Mesangial cell (primary cell): ENCODE data around the gene PCDHB9. TPM values are rescaled to one million over a fixed set of nuclear protein-coding genes. Genes with fewer than 3 reads are reported as not detected.

Source experiments
- total RNA-seq: library from RNA; depleted of rRNA; stranded (reverse); fragments of >200 nt; gene quantifications from 2 replicates; pipeline ENCODE4 v1.2.3, GENCODE V29; 2015

The PCDHB9 gene
- 0.25 TPM in 1 of 2 replicates, not detected in the other for total RNA-seq

GRCh38 chr5:141186897-141187512 lies at the start of gene PCDHB9:
Gene PCDHB9, plus strand, starts transcription at chr5:141187161. Its CDS starts 158 bp downstream, at chr5:141187319.

GRCh38 chr5:141149812-141150211 lies 37.1 kb upstream of the PCDHB9 start, which contains the start of gene PCDHB6:
Gene PCDHB6, plus strand, starts transcription at chr5:141150057. Its CDS starts 201 bp downstream, at chr5:141150258.

GRCh38 chr5:141172381-141173204 lies 14.4 kb upstream of the PCDHB9 start, which contains the start of gene PCDHB7:
Gene PCDHB7, plus strand, starts transcription at chr5:141172644. Its CDS starts 192 bp downstream, at chr5:141172836.

GRCh38 chr5:141177577-141178191 lies 9.3 kb upstream of the PCDHB9 start, which contains the start of gene PCDHB8:
Gene PCDHB8, plus strand, starts transcription at chr5:141177790. Its CDS starts 245 bp downstream, at chr5:141178035.

GRCh38 chr5:141182248-141182647 lies 4.7 kb upstream of the PCDHB9 start, which contains the start of gene PCDHB16:
Gene PCDHB16, plus strand, starts transcription at chr5:141182387. Its CDS starts 173 bp downstream, at chr5:141182560.

GRCh38 chr5:141192110-141192725 lies 5.3 kb downstream of the PCDHB9 start, which contains the start of gene PCDHB10:
Gene PCDHB10, plus strand, starts transcription at chr5:141192353. Its CDS starts 200 bp downstream, at chr5:141192553.

GRCh38 chr5:141199359-141200235 lies 12.6 kb downstream of the PCDHB9 start, which contains the start of gene PCDHB11:
Gene PCDHB11, plus strand, starts transcription at chr5:141199627. Its CDS starts 148 bp downstream, at chr5:141199775.

GRCh38 chr5:141208478-141208877 lies 21.5 kb downstream of the PCDHB9 start, which contains the start of gene PCDHB12:
Gene PCDHB12, plus strand, starts transcription at chr5:141208719. Its CDS starts 189 bp downstream, at chr5:141208908.

GRCh38 chr5:141213656-141214339 lies 26.8 kb downstream of the PCDHB9 start, which contains the start of gene PCDHB13:
Gene PCDHB13, plus strand, starts transcription at chr5:141213919. Its CDS starts 205 bp downstream, at chr5:141214124.

GRCh38 chr5:141223112-141223783 lies 36.3 kb downstream of the PCDHB9 start, which contains the start of gene PCDHB14:
Gene PCDHB14, plus strand, starts transcription at chr5:141223343. Its CDS starts 163 bp downstream, at chr5:141223506.

Other genes with a start within 250 kb of the PCDHB9 start
- gene PCDHAC2, start 220.7 kb upstream of the PCDHB9 start, total RNA-seq: 0.25 and 0.65 TPM in 2 replicates
- gene PCDHB1, start 135.8 kb upstream of the PCDHB9 start, total RNA-seq: not detected in 2 replicates
- 0.49 and 0.76 TPM in 2 replicates for gene PCDHB2, start 92.5 kb upstream of the PCDHB9 start, total RNA-seq
- gene PCDHB3, start 86.7 kb upstream of the PCDHB9 start, total RNA-seq: 0.16 and 0.38 TPM in 2 replicates
- 0.13 and 0.49 TPM in 2 replicates for gene PCDHB4, start 65.3 kb upstream of the PCDHB9 start, total RNA-seq
- 0.33 and 1.5 TPM in 2 replicates for gene PCDHB5, start 52.0 kb upstream of the PCDHB9 start, total RNA-seq
- gene PCDHB6, start 37.1 kb upstream of the PCDHB9 start, total RNA-seq: under 0.01 TPM in 1 of 2 replicates, not detected in the other
- gene PCDHB7, start 14.5 kb upstream of the PCDHB9 start, total RNA-seq: 0.16 and 0.63 TPM in 2 replicates
- gene PCDHB8, start 9.4 kb upstream of the PCDHB9 start, total RNA-seq: 0.25 TPM in 1 of 2 replicates, not detected in the other
- 0.16 and 0.63 TPM in 2 replicates for gene PCDHB16, start 4.8 kb upstream of the PCDHB9 start, total RNA-seq
- gene PCDHB10, start 5.2 kb downstream of the PCDHB9 start, total RNA-seq: 0.16 and 0.89 TPM in 2 replicates
- 0.16 and 0.63 TPM in 2 replicates for gene PCDHB11, start 12.5 kb downstream of the PCDHB9 start, total RNA-seq
- gene PCDHB12, start 21.6 kb downstream of the PCDHB9 start, total RNA-seq: under 0.01 and 0.25 TPM in 2 replicates
- 0.16 and 1.1 TPM in 2 replicates for gene PCDHB13, start 26.8 kb downstream of the PCDHB9 start, total RNA-seq
- 0.16 and 0.63 TPM in 2 replicates for gene PCDHB14, start 36.2 kb downstream of the PCDHB9 start, total RNA-seq
- 0.16 and 1.0 TPM in 2 replicates for gene PCDHB15, start 58.2 kb downstream of the PCDHB9 start, total RNA-seq
- gene SLC25A2, start 116.9 kb downstream of the PCDHB9 start, total RNA-seq: 0.63 TPM in 1 of 2 replicates, not detected in the other
- gene TAF7, start 133.6 kb downstream of the PCDHB9 start, total RNA-seq: 24.3 and 29.2 TPM in 2 replicates
- 0.33 and 0.51 TPM in 2 replicates for gene PCDHGA1, start 143.4 kb downstream of the PCDHB9 start, total RNA-seq
- 1.1 and 4.1 TPM in 2 replicates for gene PCDHGA2, start 151.6 kb downstream of the PCDHB9 start, total RNA-seq
- 0.65 and 2.5 TPM in 2 replicates for gene PCDHGA3, start 156.7 kb downstream of the PCDHB9 start, total RNA-seq
- 0.49 and 2.9 TPM in 2 replicates for gene PCDHGB1, start 162.9 kb downstream of the PCDHB9 start, total RNA-seq
- 0.33 and 2.2 TPM in 2 replicates for gene PCDHGA4, start 167.9 kb downstream of the PCDHB9 start, total RNA-seq
- gene PCDHGB2, start 172.8 kb downstream of the PCDHB9 start, total RNA-seq: 0.65 and 2.5 TPM in 2 replicates
- 0.33 and 1.5 TPM in 2 replicates for gene PCDHGA5, start 177.0 kb downstream of the PCDHB9 start, total RNA-seq
- gene PCDHGB3, start 183.1 kb downstream of the PCDHB9 start, total RNA-seq: 0.98 and 3.8 TPM in 2 replicates
- gene PCDHGA6, start 186.7 kb downstream of the PCDHB9 start, total RNA-seq: 1.6 and 5.6 TPM in 2 replicates
- 0.49 and 4.1 TPM in 2 replicates for gene PCDHGA7, start 195.6 kb downstream of the PCDHB9 start, total RNA-seq
- 4.2 and 7.1 TPM in 2 replicates for gene PCDHGB4, start 200.5 kb downstream of the PCDHB9 start, total RNA-seq
- under 0.01 and 0.89 TPM in 2 replicates for gene PCDHGA8, start 205.5 kb downstream of the PCDHB9 start, total RNA-seq
- 10.6 and 15.8 TPM in 2 replicates for gene PCDHGB5, start 210.8 kb downstream of the PCDHB9 start, total RNA-seq
- gene PCDHGA9, start 215.6 kb downstream of the PCDHB9 start, total RNA-seq: 0.98 and 6.1 TPM in 2 replicates
- gene PCDHGB6, start 220.9 kb downstream of the PCDHB9 start, total RNA-seq: 2.0 and 6.3 TPM in 2 replicates
- 2.8 and 10.5 TPM in 2 replicates for gene PCDHGA10, start 225.8 kb downstream of the PCDHB9 start, total RNA-seq
- gene PCDHGB7, start 230.5 kb downstream of the PCDHB9 start, total RNA-seq: 5.1 and 18.1 TPM in 2 replicates
- 5.4 and 10.4 TPM in 2 replicates for gene PCDHGA11, start 233.9 kb downstream of the PCDHB9 start, total RNA-seq
- gene PCDHGA12, start 243.3 kb downstream of the PCDHB9 start, total RNA-seq: 3.4 and 13.8 TPM in 2 replicates